Lung microvascular endothelial cell (primary cell): ENCODE measurements around the gene S100A12. TPM values are rescaled to one million over a fixed set of nuclear protein-coding genes. Genes with fewer than 3 reads are reported as not detected.
"Not testable (repeated sequence)": the region's sequence is repeated elsewhere in the genome, so short reads cannot be mapped to it uniquely, and the experiment has no call there.

Experiments
- DNase-seq, 2 donors: peaks; one replicate each; pipeline versions ENCODE4 v3.0.0 to v3.0.0-alpha.2; 2010; ENCODE audit warnings: low read depth in 2 of 2
- total RNA-seq: library from RNA; depleted of rRNA; stranded (reverse); fragments of >200 nt; gene quantifications from 2 replicates; pipeline ENCODE4 v1.2.1, GENCODE V29; 2014

S100A12 gene
- not detected in 2 replicates for total RNA-seq

DNA sequence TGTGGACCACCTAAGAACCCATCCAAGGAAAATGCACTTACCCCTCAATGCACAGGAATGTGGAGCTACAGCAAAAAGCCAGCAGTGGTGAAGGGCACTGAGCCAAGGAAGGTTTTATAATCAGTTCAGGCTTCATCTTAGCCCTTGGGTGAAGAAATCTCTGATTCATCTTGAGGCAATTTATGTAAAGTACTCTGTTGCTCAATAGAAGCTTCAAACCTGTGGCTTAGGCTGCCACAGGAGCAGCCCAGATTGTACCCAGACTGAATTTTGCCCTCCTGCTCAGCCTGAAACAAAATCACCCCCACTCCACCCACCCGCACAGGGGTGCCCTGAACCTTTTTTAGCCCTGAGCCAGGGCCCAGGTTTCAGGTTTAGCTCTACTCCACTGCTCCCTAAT lies at the start of gene S100A12:
Gene S100A12, minus strand, starts transcription at position 111 of the 400 bp plus-strand sequence. CDS start 1,029 bp downstream, outside the sequence.
- no peak for DNase-seq

DNA sequence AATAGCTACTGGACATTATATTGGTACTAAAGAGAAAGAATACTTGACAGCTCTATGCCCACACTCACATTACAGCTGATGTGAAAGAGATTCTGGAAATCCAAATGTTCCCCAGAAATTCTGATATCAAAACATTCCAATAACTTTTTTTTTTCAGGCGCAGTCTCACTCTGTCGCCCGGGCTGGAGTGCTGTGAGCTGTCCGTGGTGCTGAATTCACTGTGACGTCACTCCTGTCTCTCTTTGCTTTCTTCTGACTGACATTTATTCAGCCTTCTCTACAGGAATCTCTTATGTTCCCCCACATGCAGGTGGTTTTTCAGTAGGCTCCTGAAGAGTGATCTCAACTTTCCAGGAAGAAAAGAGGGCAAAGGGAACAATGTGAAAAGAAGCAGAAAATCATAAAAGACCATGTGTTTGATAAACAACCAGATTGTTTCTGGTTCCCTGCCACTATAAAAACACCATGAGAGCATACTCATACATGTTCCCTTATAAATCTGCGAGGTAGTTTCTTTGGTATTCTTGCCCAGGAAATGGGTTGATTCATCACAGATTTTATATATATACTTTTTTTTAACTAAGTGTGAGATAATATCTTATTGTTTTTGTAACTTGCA lies 47.1 kb upstream of the S100A12 start:
- DNase-seq = peak; percentile 72 to 83

DNA sequence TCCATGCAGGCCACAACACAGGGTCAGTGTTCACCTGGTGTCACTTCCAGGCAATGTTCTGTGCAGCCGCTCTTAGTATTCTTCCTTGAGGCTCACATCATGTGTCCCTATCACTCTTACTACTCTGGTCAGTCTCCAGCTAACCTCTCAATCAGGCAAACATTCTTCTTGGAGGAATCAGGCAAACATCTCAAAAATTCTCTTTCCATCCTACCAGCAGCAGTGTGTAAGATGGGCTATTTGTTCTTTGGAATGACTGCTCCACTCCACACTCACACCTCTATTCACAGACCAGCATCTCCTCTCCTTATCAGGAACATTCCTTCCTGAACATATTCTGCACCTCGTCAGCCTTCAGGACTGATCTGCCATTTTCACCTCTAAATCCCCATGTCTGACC lies 44.9 kb upstream of the S100A12 start:
- no peak for DNase-seq

DNA sequence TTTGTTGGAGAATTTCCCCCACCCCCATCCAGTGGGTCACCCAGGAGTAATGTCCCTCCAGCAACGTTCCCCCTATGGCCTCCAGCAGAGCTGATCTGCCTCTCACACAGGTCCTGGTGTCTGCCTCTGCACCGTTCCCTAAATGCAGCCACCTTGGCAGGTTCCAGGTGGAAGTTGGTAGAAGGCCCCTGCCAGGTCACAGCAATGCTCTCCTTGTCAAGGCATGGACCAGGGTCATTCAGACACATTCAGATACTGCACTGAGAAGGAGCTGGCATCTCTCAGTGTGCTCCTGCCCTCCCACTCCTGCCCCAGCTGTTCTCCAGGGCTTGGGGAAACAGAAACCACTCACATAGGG lies 44.0 kb upstream of the S100A12 start:
- not testable (repeated sequence) for DNase-seq

DNA sequence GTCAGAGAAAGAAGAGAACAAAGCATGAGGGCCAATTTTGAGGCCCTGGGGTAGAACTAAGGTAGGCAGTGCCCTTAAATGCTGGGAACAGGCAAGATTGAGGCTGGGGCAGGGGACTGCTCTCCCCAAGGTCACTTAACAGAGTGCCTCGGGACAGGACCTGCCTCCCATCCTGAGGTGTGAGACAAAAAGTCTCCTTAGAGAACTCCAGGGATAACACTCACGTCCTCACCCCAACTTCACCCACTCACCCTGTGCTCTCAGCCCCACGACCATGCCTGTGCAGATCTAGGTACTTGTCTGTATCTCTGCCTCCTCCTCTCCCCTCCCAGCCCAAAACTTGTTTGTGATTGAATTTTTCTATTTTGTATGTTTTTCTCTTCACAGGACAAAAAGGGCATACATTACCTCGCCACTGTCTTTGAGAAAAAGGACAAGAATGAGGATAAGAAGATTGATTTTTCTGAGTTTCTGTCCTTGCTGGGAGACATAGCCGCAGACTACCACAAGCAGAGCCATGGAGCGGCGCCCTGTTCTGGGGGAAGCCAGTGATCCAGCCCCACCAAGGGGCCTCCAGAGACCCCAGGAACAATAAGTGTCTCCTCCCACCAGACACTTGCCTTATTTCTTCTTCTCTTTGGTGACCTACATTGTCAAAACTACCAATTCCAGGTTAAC lies 43.5 kb upstream of the S100A12 start:
- not testable (repeated sequence) for DNase-seq

DNA sequence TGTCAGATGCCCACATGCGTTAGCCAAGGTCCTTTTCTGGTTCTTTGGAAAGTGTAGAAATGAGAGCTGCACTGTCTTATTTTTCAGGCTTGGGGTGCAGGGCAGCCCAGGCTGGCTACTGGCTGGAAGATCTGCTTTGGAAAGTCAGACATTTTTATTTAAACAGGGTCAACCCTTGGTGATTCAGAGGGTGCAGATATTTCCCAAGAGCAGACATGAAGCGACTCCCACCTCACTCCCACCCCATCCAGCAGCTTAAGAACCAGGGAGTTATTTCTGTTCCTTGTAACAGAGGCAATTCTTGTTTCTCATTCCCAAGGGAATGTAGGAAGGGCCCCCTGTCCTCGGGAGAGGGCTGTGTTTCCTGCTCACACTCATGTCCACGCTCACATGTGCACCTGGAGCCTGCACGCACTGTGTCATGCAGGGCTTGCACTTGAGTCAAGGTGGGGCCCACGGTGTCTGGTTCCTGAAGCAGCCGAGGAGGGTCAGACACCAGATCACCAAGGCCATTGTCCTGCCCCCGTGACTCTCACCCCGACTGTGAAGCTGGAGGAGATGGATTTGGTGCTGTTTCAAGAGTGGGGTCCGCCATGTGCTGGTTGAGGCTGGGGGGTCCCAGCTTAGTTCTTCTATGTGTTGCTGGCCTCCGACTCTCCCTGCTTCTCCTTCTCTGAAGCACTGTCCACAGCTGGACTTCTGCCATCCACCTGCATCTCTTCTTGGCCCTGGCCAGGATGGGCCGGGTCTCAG lies 41.9 kb upstream of the S100A12 start:
- no peak for DNase-seq

DNA sequence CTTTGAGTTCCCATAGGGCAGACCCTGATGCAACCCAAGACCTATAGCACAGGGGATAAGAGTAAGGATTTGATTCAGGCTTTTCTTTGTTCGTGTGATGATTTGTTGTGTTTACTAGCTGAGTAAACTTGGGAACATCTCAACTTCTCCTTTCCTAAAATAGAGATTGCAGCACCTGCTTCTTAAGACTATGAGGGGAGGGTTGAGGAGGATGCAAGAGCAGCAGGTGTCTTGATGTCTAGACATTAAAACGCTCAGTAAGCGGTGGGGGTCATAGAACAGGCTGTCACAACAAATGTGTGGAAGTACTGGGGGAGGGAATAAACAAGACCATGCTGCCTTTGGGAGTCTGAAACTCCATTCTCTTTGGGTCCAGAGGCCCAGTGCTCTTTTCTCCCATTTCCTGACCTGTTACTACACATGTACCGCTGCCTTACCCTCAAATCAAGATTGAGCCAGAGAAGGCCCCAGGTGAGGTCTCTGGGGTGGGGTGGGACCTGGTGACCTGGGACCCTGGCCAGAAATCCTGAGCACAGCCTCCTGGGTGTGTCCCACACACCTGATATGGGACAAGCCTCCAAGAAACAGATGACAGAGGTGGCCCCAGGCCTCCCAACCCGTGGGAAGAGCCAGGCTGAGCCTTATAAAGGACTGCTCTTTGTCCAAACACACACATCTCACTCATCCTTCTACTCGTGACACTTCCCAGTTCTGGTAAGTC lies 40.6 kb upstream of the S100A12 start, which contains the start of gene S100A7A:
Gene S100A7A, plus strand, starts transcription at position 671 of the 721 bp plus-strand sequence. CDS start 1,563 bp downstream, outside the sequence.
- DNase-seq = no peak

DNA sequence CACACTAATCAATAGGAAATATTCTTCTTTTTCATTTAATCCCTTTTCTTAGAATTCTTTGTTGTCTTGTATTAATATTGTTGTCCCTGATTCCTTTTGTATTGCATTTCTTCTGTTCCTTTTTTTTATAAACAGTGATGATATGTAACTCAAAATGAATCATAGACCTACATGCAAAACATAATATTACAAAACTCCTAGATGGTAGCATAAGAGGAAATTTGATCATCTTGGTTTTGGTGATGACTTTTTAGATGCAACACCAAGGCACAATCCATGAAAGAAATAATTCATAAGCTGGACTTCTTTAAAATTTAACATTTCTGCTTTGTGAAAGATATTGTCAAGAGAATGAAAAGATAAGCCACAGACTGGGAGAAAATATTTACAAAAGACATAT lies 38.5 kb upstream of the S100A12 start:
- not testable (repeated sequence) for DNase-seq

DNA sequence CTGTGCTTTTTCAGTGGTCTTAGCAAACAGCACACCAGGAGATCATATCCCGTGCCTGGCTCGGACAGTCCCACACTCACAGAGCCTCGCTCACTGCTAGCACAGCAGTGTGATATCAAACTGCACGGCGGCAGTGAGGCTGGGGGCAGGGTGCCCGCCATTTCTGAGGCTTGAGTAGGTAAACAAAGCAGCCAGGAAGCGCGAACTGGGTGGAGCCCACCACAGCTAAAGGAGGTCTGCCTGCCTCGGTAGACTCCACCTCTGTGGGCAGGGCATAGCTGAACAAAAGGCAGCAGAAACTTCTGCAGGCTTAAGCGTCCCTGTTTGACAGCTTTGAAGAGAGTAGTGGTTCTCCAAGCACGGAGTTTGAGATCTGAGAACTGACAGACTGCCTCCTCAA lies 31.9 kb upstream of the S100A12 start:
- DNase-seq = not testable (repeated sequence)

DNA sequence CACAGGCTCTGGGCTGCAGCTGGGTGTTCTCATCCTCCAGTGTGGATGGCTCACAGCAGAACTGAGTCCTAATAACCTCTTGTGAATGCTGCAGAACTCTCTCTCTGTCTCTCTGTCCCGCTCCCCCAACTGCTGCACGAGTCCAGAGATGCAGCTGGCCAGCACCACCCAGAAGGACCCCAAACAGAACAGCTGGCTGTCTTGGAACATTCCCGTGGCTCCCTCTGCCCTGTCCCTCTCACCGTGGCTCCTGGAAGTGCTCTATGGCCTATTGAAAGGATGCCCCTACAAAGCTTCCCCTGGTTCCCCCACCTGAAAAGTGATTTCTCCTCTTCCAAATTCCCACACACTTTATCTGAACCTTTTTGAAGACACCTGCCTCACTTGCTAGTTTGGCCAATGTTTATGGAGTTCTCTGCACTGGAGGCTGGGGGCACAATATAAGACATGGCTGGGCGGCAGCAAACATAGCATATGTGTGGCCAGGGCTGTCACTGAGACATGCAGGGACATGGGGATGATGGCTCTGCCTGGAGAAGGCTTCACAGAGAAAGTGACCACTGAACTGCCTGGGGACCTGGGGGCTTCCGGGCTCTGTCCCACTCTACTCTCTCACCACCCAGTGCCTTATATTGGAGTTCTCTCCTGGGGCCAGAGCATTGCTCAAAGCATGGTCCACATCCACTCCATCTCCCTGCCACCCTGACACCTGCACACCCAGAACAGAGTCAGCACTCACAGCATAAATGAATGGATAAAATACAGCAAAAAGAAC lies 30.6 kb upstream of the S100A12 start:
- not testable (repeated sequence) for DNase-seq

DNA sequence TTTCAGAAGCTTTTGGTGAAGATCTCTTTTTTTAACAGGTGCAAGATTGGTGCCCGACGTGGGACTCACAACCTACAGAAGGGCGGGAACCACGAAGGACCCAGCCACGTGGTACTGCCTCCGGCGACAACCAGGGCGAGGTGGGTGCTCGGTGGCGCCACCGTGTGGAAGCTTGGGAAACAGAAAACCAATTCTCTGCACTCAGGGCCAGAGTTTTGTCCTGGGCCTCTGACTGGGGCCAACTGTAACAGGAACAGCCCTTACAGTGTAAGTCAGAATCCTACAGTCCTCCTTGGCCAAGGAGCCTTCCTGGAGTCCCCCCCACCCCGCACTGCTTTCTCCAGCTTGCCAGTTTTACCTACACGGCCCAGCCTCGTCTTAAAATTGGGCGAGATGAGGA lies 29.3 kb upstream of the S100A12 start:
- DNase-seq = peak; percentile 4 to 7

DNA sequence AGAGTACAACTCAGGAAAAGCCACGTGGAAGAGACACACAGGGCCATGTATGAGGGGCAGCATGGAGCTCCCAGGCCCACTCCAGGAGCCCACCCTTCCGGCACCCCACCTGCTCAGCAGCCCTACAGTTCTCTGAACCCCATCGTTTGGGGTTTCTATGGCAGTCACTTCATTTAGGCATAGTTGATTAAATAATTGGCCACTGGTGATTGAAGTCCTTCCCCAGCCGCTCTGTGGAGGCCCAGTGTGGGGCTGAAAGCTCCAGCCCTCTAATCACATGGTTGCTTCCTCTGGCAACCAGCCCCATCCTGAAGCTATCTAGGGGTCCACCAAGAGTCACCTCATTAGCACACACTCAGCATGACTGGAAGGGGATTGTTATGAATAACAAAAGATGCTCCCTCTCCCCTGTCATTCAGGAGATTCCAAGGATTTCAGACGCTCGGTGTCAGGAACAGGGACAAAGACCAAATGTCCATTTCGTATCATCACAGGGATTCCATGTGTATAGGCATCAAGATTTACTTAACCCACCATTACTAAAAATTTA lies 28.7 kb upstream of the S100A12 start:
- no peak for DNase-seq

DNA sequence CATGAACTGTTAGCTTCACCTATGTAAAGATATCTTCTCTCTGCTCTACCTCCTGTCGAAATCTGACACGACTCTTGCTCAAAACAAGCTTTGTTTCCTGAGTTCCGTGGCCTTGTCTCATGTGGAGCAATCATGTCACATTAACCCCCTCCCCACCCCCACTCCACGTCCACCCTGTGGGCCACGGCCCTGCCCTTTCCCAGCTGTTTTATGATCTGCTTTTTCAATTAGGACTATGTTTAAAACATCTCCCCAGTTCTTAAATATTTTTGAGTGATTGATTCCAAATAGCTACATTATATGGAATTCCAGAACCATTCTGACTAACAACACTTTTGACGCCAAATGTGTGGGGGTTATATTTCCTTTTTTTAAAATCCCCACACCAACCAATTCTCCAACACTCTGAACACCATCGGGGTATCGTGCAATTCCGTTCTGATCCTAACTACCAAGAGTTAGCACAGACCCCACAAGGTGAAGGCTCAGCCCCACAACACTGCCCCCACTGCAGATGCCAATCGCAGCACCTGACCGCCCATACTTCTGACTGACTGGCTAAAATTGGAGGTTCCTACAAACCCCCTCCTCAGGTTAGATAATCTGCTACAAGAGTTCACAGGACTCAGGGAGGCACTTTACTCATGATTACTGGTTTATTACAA lies 28.1 kb upstream of the S100A12 start:
- no peak for DNase-seq

DNA sequence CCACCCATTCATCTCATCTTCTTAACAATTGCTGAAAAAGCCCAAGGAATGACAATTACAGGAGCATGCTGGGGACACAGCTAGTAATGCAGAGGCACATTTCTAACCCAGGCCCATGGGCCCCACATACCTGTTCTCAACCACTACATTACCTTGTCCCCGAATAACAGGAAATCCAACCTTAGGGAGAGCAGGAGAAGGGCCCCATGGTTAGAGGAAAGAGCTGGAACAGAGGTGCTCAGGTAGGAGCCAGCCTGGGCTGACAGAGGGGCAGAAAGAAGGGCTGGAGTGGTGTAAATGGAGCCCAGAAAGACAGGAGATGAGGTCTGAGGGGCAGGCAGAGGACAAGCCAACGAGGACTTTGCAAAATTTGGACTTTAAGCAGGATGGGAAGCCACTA lies 26.8 kb upstream of the S100A12 start:
- DNase-seq = no peak

DNA sequence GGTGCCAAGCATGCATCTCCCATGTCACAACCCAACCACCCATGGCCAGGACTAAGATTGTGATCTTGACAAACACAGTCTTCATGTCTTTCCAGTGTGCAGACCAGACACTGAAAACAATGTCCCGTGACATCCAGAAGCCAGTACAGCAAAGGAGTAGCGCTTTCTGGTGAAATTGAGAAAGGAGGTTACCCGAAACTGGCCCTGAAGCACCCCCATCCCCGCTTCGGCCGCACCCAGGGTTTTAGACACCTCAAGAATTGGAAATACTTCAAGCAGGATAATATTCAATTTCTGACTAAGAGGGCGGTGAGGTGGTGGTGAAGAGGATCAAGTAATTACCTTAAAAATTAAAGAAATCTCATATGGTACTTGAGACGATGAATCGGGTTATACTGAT lies 26.0 kb upstream of the S100A12 start:
- no peak for DNase-seq

DNA sequence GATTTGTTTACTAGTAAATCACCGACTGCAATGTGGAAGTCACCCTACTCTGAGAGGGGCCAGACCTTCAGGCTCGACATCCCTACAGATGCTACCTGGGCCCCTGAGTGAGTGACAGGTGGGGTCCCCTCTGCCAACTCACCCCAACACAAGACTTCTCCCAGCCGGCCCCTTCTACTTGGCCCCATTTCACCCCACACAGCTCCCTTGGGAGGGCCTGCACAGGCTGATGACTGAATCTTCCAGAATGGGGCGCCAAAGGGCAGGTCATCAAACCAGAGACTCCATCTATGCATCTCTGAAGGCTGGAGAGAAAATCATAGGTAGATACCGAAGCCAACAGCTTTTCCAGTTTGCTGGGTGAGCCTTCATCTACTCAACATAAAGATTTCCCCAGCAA lies 24.8 kb upstream of the S100A12 start:
- no peak for DNase-seq

DNA sequence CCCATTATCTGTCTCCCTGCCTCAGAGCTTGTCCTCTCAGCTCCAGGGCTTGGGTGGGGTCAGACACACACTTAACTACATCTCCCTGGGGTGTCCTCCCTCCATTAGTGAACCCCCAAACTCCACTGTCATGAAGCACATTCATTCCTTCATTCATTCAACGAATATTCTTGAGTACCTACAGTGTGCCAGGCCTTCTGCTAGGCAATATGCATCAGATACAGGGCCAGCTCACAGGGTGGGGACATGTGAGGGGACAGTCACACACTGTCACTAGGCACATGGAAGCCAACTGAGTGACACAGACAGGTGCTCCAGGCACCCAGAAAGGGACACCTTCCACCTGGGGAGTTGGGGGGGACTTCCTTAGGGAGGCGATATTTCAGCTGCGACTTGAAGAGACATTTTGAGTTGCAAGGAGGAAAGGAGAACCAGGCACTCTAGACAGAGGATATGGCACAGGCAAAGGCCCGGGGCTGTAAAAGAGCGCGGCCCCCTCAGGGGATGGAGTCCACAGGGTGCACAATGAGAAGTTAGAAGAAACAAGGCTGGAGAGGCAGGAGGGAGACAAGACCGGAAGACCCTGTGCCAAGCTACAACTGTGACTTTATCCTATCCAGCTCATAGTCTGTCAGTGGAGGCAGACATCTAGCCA lies 24.1 kb upstream of the S100A12 start:
- DNase-seq = no peak

DNA sequence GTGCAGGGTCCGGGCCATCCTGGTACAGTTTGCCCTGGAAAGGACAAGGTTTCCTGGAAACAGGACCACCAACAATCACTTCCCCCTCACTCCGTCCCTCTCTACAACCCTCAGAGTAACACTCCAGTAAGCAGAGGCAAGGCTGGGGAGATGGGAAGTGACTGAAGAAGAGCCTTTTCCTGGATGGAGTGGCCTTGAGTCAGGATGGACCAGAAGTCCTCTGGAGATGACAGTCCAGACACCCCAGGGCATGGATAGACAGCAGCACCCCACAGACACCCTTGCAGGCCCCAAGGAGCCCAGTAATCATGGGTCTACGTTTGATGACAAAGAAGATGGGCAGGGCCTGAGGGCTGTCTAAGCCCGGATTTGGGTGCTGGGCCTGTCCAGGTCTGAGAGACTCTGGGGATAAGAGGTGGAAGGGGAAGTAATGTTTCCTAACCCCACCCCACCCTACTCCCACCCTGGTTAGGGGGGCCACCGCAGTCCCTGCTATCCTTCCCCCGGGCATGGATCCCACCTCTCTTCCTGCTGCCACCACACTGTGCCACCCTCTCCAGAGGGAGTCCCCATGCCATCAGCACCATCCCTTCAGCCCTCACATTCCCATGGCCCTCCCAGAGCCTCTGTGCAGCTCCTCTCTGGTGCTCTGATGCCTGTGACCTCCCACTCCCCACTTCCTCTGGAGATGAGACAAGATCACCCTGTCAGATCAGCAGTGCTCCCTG lies 22.7 kb upstream of the S100A12 start:
- no peak for DNase-seq
